Caco-2 (cell line): ENCODE measurements around the gene CLSTN2. TPM values are rescaled to one million over a fixed set of nuclear protein-coding genes. Genes with fewer than 3 reads are reported as not detected.

ENCODE experiments used
- BruUV-seq: library from RNA; stranded (reverse); fragments of 400-500 nt; replicated peaks from 2 replicates; lab custom pipeline; 2021; lab: Mats Ljungman, UMichigan
- CTCF ChIA-PET: fragments of 300-600 bp; sonication (Branson Sonifier 250); formaldehyde crosslinking; loops from one replicate; lab custom pipeline; 2022; ENCODE audit warnings: antibody characterized with exemption; lab: Charles Lee
- POLR2A ChIA-PET: fragments of 300-600 bp; sonication (Branson Sonifier 250); formaldehyde crosslinking; loops from one replicate; lab custom pipeline; 2022; ENCODE audit warnings: antibody characterized with exemption; lab: Charles Lee
- DNase-seq, 2 experiments: peaks; one replicate each; pipeline versions ENCODE4 v3.0.0 to v3.0.0-alpha.2; 2020 to 2022
- H3K27me3 ChIP-seq: replicated peaks from 2 replicates; pipeline ENCODE4 v1.6.0; 2011; ENCODE audit warnings: low read length; ENCODE audit not compliant: control insufficient read depth, insufficient read depth
- H3K36me3 ChIP-seq: 2 replicates; pipeline ENCODE4 v1.5.1; 2011; ENCODE audit warnings: low read length; ENCODE audit not compliant: control insufficient read depth, insufficient read depth
- H3K4me1 ChIP-seq: fragments of 250-450 bp; sonication (Bioruptor Pico); 2 replicates; pipeline ENCODE4 v1.5.1; 2020; ENCODE audit warnings: mild to moderate bottlenecking
- H3K4me3 ChIP-seq: 2 replicates; pipeline ENCODE4 v1.5.1; 2011; ENCODE audit warnings: low read depth, mild to moderate bottlenecking, control low read depth, low read length
- H3K9me3 ChIP-seq: fragments of 250-450 bp; sonication (Bioruptor Pico); 2 replicates; pipeline ENCODE4 v1.5.1; 2020; ENCODE audit warnings: mild to moderate bottlenecking, moderate library complexity
- H3K27ac Mint-ChIP-seq: one replicate; pipeline ENCODE4 v1.8.0; 2022; ENCODE audit warnings: mixed read lengths; ENCODE audit not compliant: unreplicated experiment
- H3K27me3 Mint-ChIP-seq: one replicate; pipeline ENCODE4 v1.8.0; 2022; ENCODE audit warnings: mixed read lengths; ENCODE audit not compliant: insufficient read depth, unreplicated experiment
- H3K36me3 Mint-ChIP-seq: one replicate; pipeline ENCODE4 v1.8.0; 2022; ENCODE audit warnings: mild to moderate bottlenecking, mixed read lengths; ENCODE audit not compliant: insufficient read depth, unreplicated experiment
- H3K4me1 Mint-ChIP-seq: one replicate; pipeline ENCODE4 v1.8.0; 2022; ENCODE audit warnings: low read depth, mixed read lengths; ENCODE audit not compliant: unreplicated experiment
- H3K4me3 Mint-ChIP-seq: one replicate; pipeline ENCODE4 v1.8.0; 2022; ENCODE audit warnings: mild to moderate bottlenecking, moderate library complexity, mixed read lengths; ENCODE audit not compliant: unreplicated experiment
- H3K9me3 Mint-ChIP-seq: one replicate; pipeline ENCODE4 v1.8.0; 2022; ENCODE audit warnings: mixed read lengths; ENCODE audit not compliant: unreplicated experiment
- CTCF ChIP-seq, 2 experiments: fragments of 200-600 bp in 1 of 2; IDR thresholded peaks; 1 replicate in 1 of 2; 2 replicates in 1 of 2; pipeline versions ENCODE4 v1.5.1 to v1.8.0; 2011 to 2022; ENCODE audit warnings: antibody characterized with exemption in 1 of 2, control low read depth in 1 of 2, inconsistent platforms in 1 of 2, low read depth in 1 of 2, low read length in 1 of 2, mild to moderate bottlenecking in 1 of 2, moderate library complexity in 1 of 2; ENCODE audit not compliant: insufficient read depth in 1 of 2, severe bottlenecking in 1 of 2, unreplicated experiment in 1 of 2
- intact Hi-C: fragments of 100-400 bp; cut with micrococcal nuclease; formaldehyde crosslinking; loops from one replicate; pipeline ENCODE4 v1.10.0; 2022; ENCODE audit not compliant: unreplicated experiment
- total RNA-seq: library from RNA; stranded (reverse); gene quantifications from 2 replicates; pipeline ENCODE4 v1.2.3, GENCODE V29; 2022

CLSTN2 gene
- total RNA-seq, 1 experiment from 2014 or later: 26.1 TPM

GRCh38 chr3:140189267-140189666 is 254.3 kb downstream of the CLSTN2 start:
- Mint-ChIP-seq H3K4me3 (no peak overlapping the region), H3K9me3 (no peaks in the 10 kb centered on the region), H3K36me3 (no peaks in the 10 kb centered on the region), H3K4me1 (no peaks in the 10 kb centered on the region), H3K27me3 (peaks cover 7% of the 10 kb centered on the region), H3K27ac (no peak overlapping the region)
- no peak for TF ChIP-seq CTCF (IDR thresholded peaks at IDR 0.05; ENCODE audit: insufficient read depth in 1 of 2, low read depth in 1 of 2, low read length in 1 of 2, severe bottlenecking in 1 of 2, unreplicated experiment in 1 of 2)
- Histone ChIP-seq H3K36me3 (no peaks in the 10 kb centered on the region), H3K9me3 (no peaks in the 10 kb centered on the region), H3K4me1 (no peaks in the 10 kb centered on the region), H3K4me3 (no peak overlapping the region), H3K27me3 (no peaks in the 10 kb centered on the region)
- intact Hi-C loops: no loop called here
- POLR2A ChIA-PET: no interaction called here
- DNase-seq: no peak
- CTCF ChIA-PET: no interaction called here
- BruUV-seq: no TSS peak

- Mint-ChIP-seq H3K4me3 (no peak overlapping the region), H3K4me1 (no peaks in the 10 kb centered on the region), H3K27me3 (peaks cover 7% of the 10 kb centered on the region), H3K27ac (no peak overlapping the region), H3K9me3 (no peaks in the 10 kb centered on the region), H3K36me3 (no peaks in the 10 kb centered on the region)
- CTCF ChIA-PET: interaction anchor here (0.6 kb wide), 1 partner anchor 1039 kb away, joined by 4 read pairs; no protein-coding TSS in a partner anchor
- no peaks in the 10 kb centered on the region for H3K27me3 ChIP-seq
- no peak for DNase-seq
- H3K9me3 ChIP-seq: no peaks in the 10 kb centered on the region
- no TSS peak for BruUV-seq
- no peak overlapping the region for H3K4me3 ChIP-seq
- TF ChIP-seq CTCF (IDR thresholded peaks at IDR 0.05; ENCODE audit: insufficient read depth in 1 of 2, low read depth in 1 of 2, low read length in 1 of 2, severe bottlenecking in 1 of 2, unreplicated experiment in 1 of 2): no peak
- intact Hi-C loops: no loop called here
- POLR2A ChIA-PET: no interaction called here
- H3K36me3 ChIP-seq: no peaks in the 10 kb centered on the region
- no peaks in the 10 kb centered on the region for H3K4me1 ChIP-seq
Measured at GRCh38 chr3:140189976-140190375, 255.0 kb downstream of the CLSTN2 start.

- H3K27me3 ChIP-seq: no peaks in the 10 kb centered on the region
- CTCF ChIA-PET: interaction anchor here (0.5 kb wide), 1 partner anchor 636 kb away, joined by 3 read pairs; no protein-coding TSS in a partner anchor
- Mint-ChIP-seq H3K4me3 (no peak overlapping the region), H3K36me3 (no peaks in the 10 kb centered on the region), H3K27ac (no peak overlapping the region), H3K4me1 (no peaks in the 10 kb centered on the region), H3K27me3 (peaks cover 7% of the 10 kb centered on the region), H3K9me3 (no peaks in the 10 kb centered on the region)
- H3K36me3 ChIP-seq: no peaks in the 10 kb centered on the region
- intact Hi-C loops: no loop called here
- BruUV-seq: no TSS peak
- no peaks in the 10 kb centered on the region for H3K9me3 ChIP-seq
- H3K4me1 ChIP-seq: peaks cover 7% of the 10 kb centered on the region; the same call in 1 of the 2 replicates
- H3K4me3 ChIP-seq: no peak overlapping the region
- POLR2A ChIA-PET: no interaction called here
- no peak for TF ChIP-seq CTCF (IDR thresholded peaks at IDR 0.05; ENCODE audit: insufficient read depth in 1 of 2, low read depth in 1 of 2, low read length in 1 of 2, severe bottlenecking in 1 of 2, unreplicated experiment in 1 of 2)
- DNase-seq: no peak
Measured at GRCh38 chr3:140196970-140197369, 262.0 kb downstream of the CLSTN2 start.
